ENCODE results near the gene CAPG. TPM values are rescaled to one million over a fixed set of nuclear protein-coding genes. Genes with fewer than 3 reads are reported as not detected.
"Not testable (repeated sequence)": the region's sequence is repeated elsewhere in the genome, so short reads cannot be mapped to it uniquely, and the experiment has no call there.

Gene CAPG
- total and polyA plus RNA-seq, 12 donors: 0.83 to 30.4 (median 6.3) TPM

- DNase-seq: no peak
- H3K4me3 ChIP-seq: no peak overlapping the region
- peak overlapping the region in 1 of 10 donors; percentile 53 for H3K27ac ChIP-seq
- TF ChIP-seq CTCF (IDR thresholded peaks at IDR 0.05): no peak
- WGBS, 2 donors: 70 to 75% methylated on average over 4 of the region's 4 CpGs
- intact Hi-C loops (cut with DNase I): no loop called here
- H3K9me3 ChIP-seq: no peaks in the 10 kb centered on the region
- no peak for ATAC-seq
- H3K36me3 ChIP-seq: no peaks in the 10 kb centered on the region
- peaks cover 13 to 49% (median 31%) of the 10 kb centered on the region in 9 donors for H3K4me1 ChIP-seq
- H3K27me3 ChIP-seq: no peaks in the 10 kb centered on the region
Measured at GRCh38 chr2:85441864-85442263, 31.7 kb upstream of the CAPG start.

DNA sequence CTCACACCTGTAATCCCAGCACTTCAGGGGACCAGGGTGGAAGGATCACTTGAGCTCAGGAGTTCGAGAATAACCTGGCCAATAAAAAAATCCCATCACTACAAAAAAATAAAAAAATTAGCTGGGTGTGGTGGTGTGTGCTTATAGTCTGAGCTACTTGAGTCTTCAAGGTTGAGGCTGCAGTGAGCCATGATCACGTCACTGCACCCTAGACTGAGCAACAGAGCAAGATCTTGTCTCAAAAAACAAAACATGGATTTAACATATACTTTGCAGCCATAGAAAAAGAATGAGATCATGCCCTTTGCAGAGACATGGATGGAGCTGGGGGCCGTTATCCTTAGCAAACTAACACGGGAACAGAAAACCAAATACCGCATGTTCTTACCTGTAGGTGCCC, 30.6 kb upstream of the CAPG start:
- 96 to 97% methylated on average over 5 of the region's 5 CpGs for WGBS, 2 donors
- H3K4me3 ChIP-seq: no peak overlapping the region
- TF ChIP-seq CTCF (IDR thresholded peaks at IDR 0.05): no peak
- H3K36me3 ChIP-seq: no peaks in the 10 kb centered on the region
- no peak overlapping the region for H3K27ac ChIP-seq
- ATAC-seq (no peak), DNase-seq (no peak)
- H3K27me3 ChIP-seq: no peaks in the 10 kb centered on the region
- peaks cover 13 to 52% (median 30%) of the 10 kb centered on the region in 9 donors for H3K4me1 ChIP-seq
- no peaks in the 10 kb centered on the region for H3K9me3 ChIP-seq
- intact Hi-C loops (cut with DNase I): no loop called here

GRCh38 chr2:85439986-85440385, 29.8 kb upstream of the CAPG start:
- no peak for TF ChIP-seq CTCF (IDR thresholded peaks at IDR 0.05)
- intact Hi-C loops (cut with DNase I): loop anchor here in 6 of 10 donors (2.0 to 5.0 kb wide), 3 partner anchors 62 to 99 kb away; partner anchors contain the start of gene MAT2A (in 5 of the 6)
- DNase-seq (no peak), ATAC-seq (no peak)
- Histone ChIP-seq H3K4me1 (peaks cover 13 to 52% (median 26%) of the 10 kb centered on the region in 9 donors), H3K9me3 (no peaks in the 10 kb centered on the region), H3K27me3 (no peaks in the 10 kb centered on the region), H3K4me3 (no peak overlapping the region), H3K36me3 (no peaks in the 10 kb centered on the region), H3K27ac (no peak overlapping the region)
- 94 to 98% methylated on average over 7 of the region's 7 CpGs for WGBS, 2 donors

DNA sequence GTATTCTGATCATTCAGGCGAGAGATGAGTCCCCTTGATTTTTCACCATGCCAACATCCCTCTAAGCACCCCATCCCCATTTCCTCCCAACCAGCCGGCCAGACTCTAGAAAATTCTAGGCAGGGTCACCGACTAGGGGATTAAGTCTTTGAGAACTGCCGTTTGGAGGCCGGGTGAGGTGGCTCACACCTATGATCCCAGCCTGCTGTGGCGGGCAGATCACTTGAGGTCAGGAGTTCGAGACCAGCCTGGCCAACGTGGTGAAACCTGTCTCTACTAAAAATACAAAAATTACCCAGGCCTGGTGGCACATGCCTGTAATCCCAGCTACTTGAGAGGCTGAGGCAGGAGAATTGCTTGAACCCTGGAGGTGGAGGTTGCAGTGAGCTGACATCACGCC, 29.4 kb upstream of the CAPG start:
- intact Hi-C loops (cut with DNase I): loop anchor here in 6 of 10 donors (2.0 to 5.0 kb wide), 3 partner anchors 63 to 99 kb away; partner anchors contain the start of gene MAT2A (in 5 of the 6)
- H3K9me3 ChIP-seq, H3K27me3 ChIP-seq, H3K4me3 ChIP-seq, DNase-seq, ATAC-seq, H3K36me3 ChIP-seq: not testable (repeated sequence)
- Histone ChIP-seq H3K27ac (peak overlapping the region in 1 of 10 donors; percentile 98), H3K4me1 (peaks cover 13 to 54% (median 28%) of the 10 kb centered on the region in 9 donors)
- WGBS, 2 donors: 96 to 97% methylated on average over 9 of the region's 9 CpGs

- intact Hi-C loops (cut with DNase I): loop anchor here in 6 of 10 donors (2.0 to 5.0 kb wide), 3 partner anchors 63 to 100 kb away; partner anchors contain the start of gene MAT2A (in 5 of the 6)
- no peak for TF ChIP-seq CTCF (IDR thresholded peaks at IDR 0.05)
- 82 to 86% methylated on average over 6 of the region's 6 CpGs for WGBS, 2 donors
- Histone ChIP-seq H3K9me3 (no peaks in the 10 kb centered on the region), H3K27ac (peak overlapping the region; percentile 73 to 98 (median 94)), H3K27me3 (no peaks in the 10 kb centered on the region), H3K36me3 (no peaks in the 10 kb centered on the region), H3K4me3 (no peak overlapping the region), H3K4me1 (peaks cover 13 to 59% (median 34%) of the 10 kb centered on the region in 9 donors)
- ATAC-seq (no peak), DNase-seq (no peak)
Measured at GRCh38 chr2:85439025-85439472, 28.9 kb upstream of the CAPG start.
